OCI-LY7 (cell line): Measurements from ENCODE around the gene USPL1. TPM values are rescaled to one million over a fixed set of nuclear protein-coding genes. Genes with fewer than 3 reads are reported as not detected.
"Not testable (repeated sequence)": the region's sequence is repeated elsewhere in the genome, so short reads cannot be mapped to it uniquely, and the experiment has no call there.

Experiments
- BruUV-seq: library from RNA; stranded (reverse); fragments of 400-500 nt; replicated peaks from 2 replicates; lab custom pipeline; 2021; lab: Mats Ljungman, UMichigan
- CTCF ChIA-PET: fragments of 300-600 bp; sonication (Branson Sonifier 250); formaldehyde crosslinking; loops from one replicate; lab custom pipeline; 2022; ENCODE audit warnings: antibody characterized with exemption; ENCODE audit not compliant: unreplicated experiment; lab: Charles Lee
- POLR2A ChIA-PET: fragments of 300-600 bp; sonication (Branson Sonifier 250); formaldehyde crosslinking; loops from one replicate; lab custom pipeline; 2022; ENCODE audit warnings: antibody characterized with exemption; lab: Charles Lee
- DNase-seq: peaks from one replicate; pipeline ENCODE4 v3.0.0-alpha.2; 2015; ENCODE audit warnings: low spot score
- H2AFZ ChIP-seq: fragments of 200-600 bp; sonication (generic), shearing (Covaris generic); 2 replicates; pipeline ENCODE4 v1.6.1; 2014; ENCODE audit warnings: mild to moderate bottlenecking, antibody characterized with exemption, low read length, moderate library complexity
- H3K27ac ChIP-seq: fragments of 200-600 bp; sonication (generic); 2 replicates; pipeline ENCODE4 v1.5.1; 2014; ENCODE audit warnings: mixed run types, low read depth, mild to moderate bottlenecking, moderate library complexity, low read length, inconsistent platforms; ENCODE audit not compliant: poor library complexity, severe bottlenecking
- H3K36me3 ChIP-seq: fragments of 200-600 bp; sonication (generic); 2 replicates; pipeline ENCODE4 v1.6.1; 2014; ENCODE audit warnings: mild to moderate bottlenecking, antibody characterized with exemption, low read length, moderate library complexity, mixed read lengths; ENCODE audit not compliant: insufficient read depth
- H3K4me1 ChIP-seq: fragments of 200-600 bp; sonication (generic); 2 replicates; pipeline ENCODE4 v1.5.1; 2014; ENCODE audit warnings: mild to moderate bottlenecking, low read length; ENCODE audit not compliant: insufficient read depth, poor library complexity, severe bottlenecking
- H3K4me2 ChIP-seq: fragments of 200-600 bp; sonication (generic); 2 replicates; pipeline ENCODE4 v1.6.1; 2014; ENCODE audit warnings: mild to moderate bottlenecking, low read length
- H3K4me3 ChIP-seq: fragments of 200-600 bp; sonication (generic); 2 replicates; pipeline ENCODE4 v1.5.1; 2014; ENCODE audit warnings: mild to moderate bottlenecking, low read depth, low read length; ENCODE audit not compliant: poor library complexity, severe bottlenecking
- H3K79me2 ChIP-seq: fragments of 200-600 bp; sonication (generic); 2 replicates; pipeline ENCODE4 v1.6.1; 2016; ENCODE audit warnings: low read depth, mild to moderate bottlenecking, low read length, moderate library complexity, mixed read lengths; ENCODE audit not compliant: insufficient read depth
- H3K9me2 ChIP-seq: fragments of 200-600 bp; sonication (generic); 2 replicates; pipeline ENCODE4 v1.6.1; 2016; ENCODE audit warnings: mild to moderate bottlenecking, low read length, mixed read lengths; ENCODE audit not compliant: insufficient read depth
- H3K9me3 ChIP-seq: fragments of 200-600 bp; sonication (generic); 2 replicates; pipeline ENCODE4 v1.6.1; 2014; ENCODE audit warnings: mild to moderate bottlenecking, mixed run types, low read length, mixed read lengths
- H4K20me1 ChIP-seq: fragments of 200-600 bp; sonication (generic); 2 replicates; pipeline ENCODE4 v1.6.1; 2014; ENCODE audit warnings: mild to moderate bottlenecking, antibody characterized with exemption, low read length, moderate library complexity, mixed read lengths; ENCODE audit not compliant: insufficient read depth
- EZH2phosphoT487 ChIP-seq: fragments of 200-600 bp; sonication (generic); IDR thresholded peaks from 2 replicates; pipeline ENCODE4 v1.6.1; 2018; ENCODE audit warnings: low read depth, borderline replicate concordance, mild to moderate bottlenecking, mixed run types, antibody characterized with exemption, low read length, moderate library complexity, mixed read lengths
- intact Hi-C: fragments of 100-400 bp; cut with micrococcal nuclease; formaldehyde crosslinking; loops from one replicate; pipeline ENCODE4 v1.10.0; 2022; ENCODE audit not compliant: unreplicated experiment
- total RNA-seq, 2 experiments: library from RNA; depleted of rRNA in 1 of 2; stranded (reverse); fragments of >200 nt in 1 of 2; shearing (Covaris generic) in 1 of 2; gene quantifications; 2 replicates each; pipeline ENCODE4 v1.2.3, GENCODE V29; 2014 to 2022
- TF ChIP-seq, protein P1 (sequence below): fragments of 200-600 bp; sonication (generic); conservative IDR thresholded peaks from 2 replicates; pipeline ENCODE4 v1.5.1; 2014; ENCODE audit warnings: mild to moderate bottlenecking, antibody characterized with exemption, low read length, moderate library complexity, mixed read lengths

USPL1 gene
- total RNA-seq, 2 experiments from 2014 or later, result 19.2 to 21.9 TPM

GRCh38 chr13:30601836-30602235 is 15.9 kb upstream of the USPL1 start:
- ChIA-PET POLR2A (no interaction called here), CTCF (interaction anchor here (1.1 kb wide), 1 partner anchor 11 kb away, joined by 4 read pairs; no protein-coding TSS in a partner anchor)
- Histone ChIP-seq H3K4me2 (no peak overlapping the region), H3K9me3 (no peaks in the 10 kb centered on the region), H3K4me3 (no peak overlapping the region), H3K36me3 (no peaks in the 10 kb centered on the region), H4K20me1 (no peaks in the 10 kb centered on the region), H3K9me2 (no peaks in the 10 kb centered on the region), H3K4me1 (no peaks in the 10 kb centered on the region), H3K79me2 (no peaks in the 10 kb centered on the region), H3K27ac (no peak overlapping the region), H2AFZ (no peak overlapping the region)
- BruUV-seq, result no TSS peak
- TF ChIP-seq, protein P1, sequence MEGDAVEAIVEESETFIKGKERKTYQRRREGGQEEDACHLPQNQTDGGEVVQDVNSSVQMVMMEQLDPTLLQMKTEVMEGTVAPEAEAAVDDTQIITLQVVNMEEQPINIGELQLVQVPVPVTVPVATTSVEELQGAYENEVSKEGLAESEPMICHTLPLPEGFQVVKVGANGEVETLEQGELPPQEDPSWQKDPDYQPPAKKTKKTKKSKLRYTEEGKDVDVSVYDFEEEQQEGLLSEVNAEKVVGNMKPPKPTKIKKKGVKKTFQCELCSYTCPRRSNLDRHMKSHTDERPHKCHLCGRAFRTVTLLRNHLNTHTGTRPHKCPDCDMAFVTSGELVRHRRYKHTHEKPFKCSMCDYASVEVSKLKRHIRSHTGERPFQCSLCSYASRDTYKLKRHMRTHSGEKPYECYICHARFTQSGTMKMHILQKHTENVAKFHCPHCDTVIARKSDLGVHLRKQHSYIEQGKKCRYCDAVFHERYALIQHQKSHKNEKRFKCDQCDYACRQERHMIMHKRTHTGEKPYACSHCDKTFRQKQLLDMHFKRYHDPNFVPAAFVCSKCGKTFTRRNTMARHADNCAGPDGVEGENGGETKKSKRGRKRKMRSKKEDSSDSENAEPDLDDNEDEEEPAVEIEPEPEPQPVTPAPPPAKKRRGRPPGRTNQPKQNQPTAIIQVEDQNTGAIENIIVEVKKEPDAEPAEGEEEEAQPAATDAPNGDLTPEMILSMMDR, result no peak
- no peak for TF ChIP-seq EZH2phosphoT487
- no peak for DNase-seq
- intact Hi-C loops, result no loop called here

- no peaks in the 10 kb centered on the region for H3K9me3 ChIP-seq
- ChIA-PET CTCF (no interaction called here), POLR2A (interaction anchor here (1.0 to 1.2 kb wide), 2 partner anchors 11 to 139 kb away, joined by 3 to 5 read pairs; partner anchors contain the start of gene HMGB1)
- no peaks in the 10 kb centered on the region for H4K20me1 ChIP-seq
- no peaks in the 10 kb centered on the region for H3K9me2 ChIP-seq
- no peak overlapping the region for H3K4me2 ChIP-seq
- TF ChIP-seq EZH2phosphoT487, result no peak
- TF ChIP-seq, protein P1, result no peak
- BruUV-seq, result no TSS peak
- H3K4me3 ChIP-seq, result no peak overlapping the region
- no peak for DNase-seq
- H3K36me3 ChIP-seq, result no peaks in the 10 kb centered on the region
- no peaks in the 10 kb centered on the region for H3K79me2 ChIP-seq
- no peak overlapping the region for H2AFZ ChIP-seq
- intact Hi-C loops, result no loop called here
- H3K4me1 ChIP-seq, result peaks cover 27% of the 10 kb centered on the region
- no peak overlapping the region for H3K27ac ChIP-seq
Measured at GRCh38 chr13:30605052-30605451, 12.7 kb upstream of the USPL1 start.

GRCh38 chr13:30607186-30607585 is 10.5 kb upstream of the USPL1 start:
- H3K79me2 ChIP-seq, DNase-seq, H3K4me3 ChIP-seq, intact Hi-C loops, BruUV-seq, H4K20me1 ChIP-seq, CTCF ChIA-PET, H3K9me2 ChIP-seq, H3K27ac ChIP-seq, H3K36me3 ChIP-seq, H3K9me3 ChIP-seq, H2AFZ ChIP-seq: not testable (repeated sequence)
- Histone ChIP-seq H3K4me1 (peaks cover 49% of the 10 kb centered on the region), H3K4me2 (peak overlapping the region; percentile 60)
- POLR2A ChIA-PET, result interaction anchor here (0.5 to 2.6 kb wide), 6 partner anchors 8 to 129 kb away, joined by 3 to 13 read pairs (median 6); partner anchors contain the start of genes ALOX5AP and USPL1
